GM06990 (cell line): ENCODE data around the gene SUZ12.
"Not testable (repeated sequence)": the region's sequence is repeated elsewhere in the genome, so short reads cannot be mapped to it uniquely, and the experiment has no call there.

ENCODE experiments used
- DNase-seq: peaks from one replicate; pipeline ENCODE4 v3.0.0-alpha.2; 2011; ENCODE audit not compliant: insufficient read length; ENCODE audit errors: extremely low read depth
- H3K27me3 ChIP-seq: replicated peaks from 2 replicates; pipeline ENCODE4 v1.6.0; 2011; ENCODE audit warnings: low read length; ENCODE audit not compliant: control insufficient read depth, insufficient read depth
- H3K36me3 ChIP-seq: 2 replicates; pipeline ENCODE4 v1.5.1; 2011; ENCODE audit warnings: low read length; ENCODE audit not compliant: control insufficient read depth, insufficient read depth
- H3K4me3 ChIP-seq: replicated peaks from 2 replicates; pipeline ENCODE4 v1.5.1; 2011; ENCODE audit warnings: low read depth, mild to moderate bottlenecking, control low read depth, low read length
- TF ChIP-seq, protein P1 (sequence below): IDR thresholded peaks from 2 replicates; pipeline ENCODE4 v1.5.1; 2011; ENCODE audit warnings: low read length, control low read depth, mild to moderate bottlenecking, inconsistent platforms; ENCODE audit not compliant: insufficient read depth, poor library complexity, severe bottlenecking

Gene SUZ12

DNA sequence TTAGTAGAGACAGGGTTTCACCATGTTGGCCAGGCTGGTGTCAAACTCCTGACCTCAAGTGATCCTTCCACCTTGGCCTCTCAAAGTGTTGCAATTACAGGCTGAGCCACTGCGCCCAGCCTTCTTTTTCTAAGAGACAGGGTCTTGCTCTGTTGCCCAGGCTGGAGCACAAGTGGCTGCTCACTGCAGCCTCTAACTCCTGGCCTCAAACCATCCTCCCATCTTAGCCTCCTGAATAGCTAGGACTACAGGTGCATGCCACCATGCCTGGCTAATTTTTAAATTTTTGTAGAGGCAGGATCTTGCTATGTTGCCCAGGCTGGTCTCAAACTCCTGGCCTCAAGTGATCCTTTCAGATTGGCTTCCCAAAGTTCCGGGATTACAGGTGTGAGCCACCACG lies 15.1 kb downstream of the SUZ12 start:
- not testable (repeated sequence) for H3K27me3 ChIP-seq, H3K36me3 ChIP-seq, H3K4me3 ChIP-seq, DNase-seq

DNA sequence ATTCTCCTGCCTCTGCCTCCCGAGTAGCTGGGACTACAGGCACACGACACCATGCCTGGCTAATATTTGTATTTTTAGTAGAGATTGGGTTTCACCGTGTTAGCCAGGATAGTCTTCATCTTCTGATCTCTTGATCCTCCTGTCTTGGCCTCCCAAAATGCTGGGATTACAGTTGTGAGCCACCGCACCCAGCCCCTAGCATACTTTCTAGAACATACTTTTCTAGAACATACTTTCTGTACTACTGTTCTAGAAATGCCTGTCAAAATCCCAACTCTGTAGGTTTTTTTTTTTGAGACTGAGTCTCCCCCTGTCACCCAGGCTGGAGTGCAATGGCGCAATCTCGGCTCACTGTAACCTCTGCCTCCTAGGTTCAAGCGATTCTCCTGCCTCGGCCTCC lies 27.3 kb downstream of the SUZ12 start:
- H3K27me3 ChIP-seq, H3K4me3 ChIP-seq, H3K36me3 ChIP-seq, DNase-seq: not testable (repeated sequence)

DNA sequence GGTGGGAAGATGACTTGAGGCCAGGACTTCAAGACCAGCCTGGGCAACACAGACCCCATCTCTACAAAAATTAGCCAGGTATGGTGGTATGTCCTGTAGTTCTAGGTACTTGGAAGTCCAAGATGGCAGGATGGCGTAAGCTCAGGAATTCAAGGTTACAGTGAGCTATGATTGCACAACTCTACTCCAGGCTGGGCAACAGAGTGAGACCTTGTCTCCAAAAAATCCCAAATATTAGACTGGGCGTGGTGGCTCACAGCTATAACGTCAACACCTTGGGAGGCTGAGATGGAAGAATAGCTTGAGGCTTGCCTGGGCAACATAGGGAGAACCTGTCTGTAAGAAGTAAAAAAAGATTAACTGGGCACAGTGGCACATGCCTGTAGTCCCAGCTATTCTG lies 30.8 kb downstream of the SUZ12 start:
- Histone ChIP-seq H3K4me3 (no peak overlapping the region), H3K36me3 (peaks cover 2% of the 10 kb centered on the region), H3K27me3 (no peaks in the 10 kb centered on the region)
- TF ChIP-seq, protein P1, sequence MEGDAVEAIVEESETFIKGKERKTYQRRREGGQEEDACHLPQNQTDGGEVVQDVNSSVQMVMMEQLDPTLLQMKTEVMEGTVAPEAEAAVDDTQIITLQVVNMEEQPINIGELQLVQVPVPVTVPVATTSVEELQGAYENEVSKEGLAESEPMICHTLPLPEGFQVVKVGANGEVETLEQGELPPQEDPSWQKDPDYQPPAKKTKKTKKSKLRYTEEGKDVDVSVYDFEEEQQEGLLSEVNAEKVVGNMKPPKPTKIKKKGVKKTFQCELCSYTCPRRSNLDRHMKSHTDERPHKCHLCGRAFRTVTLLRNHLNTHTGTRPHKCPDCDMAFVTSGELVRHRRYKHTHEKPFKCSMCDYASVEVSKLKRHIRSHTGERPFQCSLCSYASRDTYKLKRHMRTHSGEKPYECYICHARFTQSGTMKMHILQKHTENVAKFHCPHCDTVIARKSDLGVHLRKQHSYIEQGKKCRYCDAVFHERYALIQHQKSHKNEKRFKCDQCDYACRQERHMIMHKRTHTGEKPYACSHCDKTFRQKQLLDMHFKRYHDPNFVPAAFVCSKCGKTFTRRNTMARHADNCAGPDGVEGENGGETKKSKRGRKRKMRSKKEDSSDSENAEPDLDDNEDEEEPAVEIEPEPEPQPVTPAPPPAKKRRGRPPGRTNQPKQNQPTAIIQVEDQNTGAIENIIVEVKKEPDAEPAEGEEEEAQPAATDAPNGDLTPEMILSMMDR: no peak
- no peak for DNase-seq

DNA sequence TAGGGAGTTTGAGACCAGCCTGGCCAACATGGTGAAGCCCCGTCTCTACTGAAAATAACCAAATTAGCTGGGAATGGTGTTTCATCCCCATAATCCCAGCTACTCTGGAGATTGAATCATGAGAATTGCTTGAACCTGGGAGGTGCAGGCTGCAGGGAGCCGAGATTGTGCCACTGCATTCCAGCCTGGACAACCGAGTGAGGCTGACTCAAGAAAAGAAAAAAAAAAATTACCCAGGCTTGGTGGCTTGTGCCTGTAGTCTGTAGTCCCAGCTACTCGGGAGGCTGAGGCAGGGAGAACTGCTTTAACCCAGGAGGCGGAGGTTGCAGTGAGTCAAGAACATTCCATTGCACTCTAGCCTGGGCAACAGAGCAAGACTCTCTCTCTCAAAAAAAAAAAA lies 33.6 kb downstream of the SUZ12 start:
- not testable (repeated sequence) for H3K4me3 ChIP-seq, H3K36me3 ChIP-seq, DNase-seq, H3K27me3 ChIP-seq

DNA sequence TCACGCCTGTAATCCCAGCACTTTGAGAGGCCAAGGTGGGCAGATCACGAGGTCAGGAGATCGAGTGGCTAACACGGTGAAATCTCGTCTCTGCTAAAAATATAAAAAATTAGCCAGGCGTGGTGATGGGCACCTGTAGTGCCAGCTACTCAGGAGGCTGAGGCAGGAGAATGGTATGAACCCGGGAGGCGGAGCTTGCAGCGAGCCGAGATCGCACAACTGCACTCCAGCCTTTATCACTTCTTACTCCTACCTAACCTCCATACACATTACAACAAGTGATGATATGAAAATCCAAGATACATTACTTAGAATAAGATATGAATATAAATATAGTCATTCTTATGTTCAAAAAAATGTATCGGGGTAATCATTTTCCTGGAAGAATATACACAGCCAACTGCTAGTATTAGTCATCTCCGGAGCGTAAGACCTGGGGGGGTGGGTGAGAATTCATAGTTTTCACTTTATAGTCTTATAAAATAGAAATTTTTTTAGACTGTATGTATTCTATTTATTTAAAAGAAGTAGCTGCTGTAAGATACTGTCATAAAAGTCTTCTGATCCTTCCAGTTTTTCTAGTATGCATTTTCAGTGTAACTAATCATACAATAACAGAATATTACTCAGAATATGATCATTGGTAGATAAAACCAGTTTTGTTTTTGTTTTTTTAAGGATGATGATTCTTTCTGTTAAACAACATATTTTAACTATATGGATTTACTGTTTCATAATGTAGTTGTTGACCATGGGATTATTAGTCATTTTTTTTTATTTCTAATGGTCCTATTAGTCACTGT lies 37.7 kb downstream of the SUZ12 start:
- H3K4me3 ChIP-seq, H3K36me3 ChIP-seq, DNase-seq, H3K27me3 ChIP-seq: not testable (repeated sequence)

DNA sequence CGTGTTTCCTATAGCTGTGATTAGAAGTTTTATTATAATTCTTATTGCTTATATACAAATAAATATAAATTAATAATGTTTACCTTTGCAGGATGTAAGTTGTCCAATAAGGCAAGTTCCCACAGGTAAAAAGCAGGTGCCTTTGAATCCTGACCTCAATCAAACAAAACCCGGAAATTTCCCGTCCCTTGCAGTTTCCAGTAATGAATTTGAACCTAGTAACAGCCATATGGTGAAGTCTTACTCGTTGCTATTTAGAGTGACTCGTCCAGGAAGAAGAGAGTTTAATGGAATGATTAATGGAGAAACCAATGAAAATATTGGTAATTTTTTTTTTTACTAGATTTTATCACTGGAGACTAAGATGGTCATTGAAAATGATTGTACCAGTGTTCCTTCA lies 38.6 kb downstream of the SUZ12 start:
- not testable (repeated sequence) for H3K27me3 ChIP-seq, DNase-seq, H3K36me3 ChIP-seq, H3K4me3 ChIP-seq

DNA sequence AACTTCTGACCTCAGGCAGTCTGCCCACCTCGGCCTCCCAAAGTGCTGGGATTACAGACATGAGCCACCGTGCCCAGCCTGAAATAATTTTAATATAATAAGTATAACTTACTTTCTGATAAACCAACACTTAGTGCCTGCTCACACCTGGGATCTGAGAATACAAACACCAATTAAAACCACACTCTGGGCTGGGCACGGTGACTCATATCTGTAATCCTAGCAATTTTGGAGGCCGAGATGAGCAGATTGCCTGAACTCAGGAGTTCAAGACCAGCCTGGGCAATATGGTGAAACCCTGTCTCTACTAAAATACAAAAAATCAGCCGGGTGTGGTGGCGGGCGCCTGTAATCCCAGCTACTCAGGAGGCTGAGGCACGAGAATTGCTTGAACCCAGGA lies 55.0 kb downstream of the SUZ12 start:
- H3K4me3 ChIP-seq, H3K27me3 ChIP-seq, DNase-seq, H3K36me3 ChIP-seq: not testable (repeated sequence)

DNA sequence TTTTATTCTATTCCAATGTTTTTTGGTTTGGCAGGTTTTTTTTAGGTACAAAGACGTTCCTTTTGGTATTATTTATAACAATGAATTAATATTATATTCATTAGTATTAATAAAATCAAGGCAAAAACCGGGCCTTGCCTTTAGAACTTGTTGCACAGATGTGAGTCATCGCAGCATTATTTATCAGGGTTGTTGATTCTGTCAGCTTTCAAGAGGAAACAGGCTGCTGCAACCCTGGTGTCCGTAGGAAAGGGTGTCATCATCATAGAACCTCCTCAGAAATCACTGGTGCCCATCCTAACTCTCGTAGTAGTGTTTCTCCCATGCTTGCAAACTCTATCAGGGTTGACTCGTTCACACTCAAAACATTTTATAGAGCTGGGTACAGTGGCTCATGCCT lies 60.2 kb downstream of the SUZ12 start:
- TF ChIP-seq, protein P1: no peak
- H3K27me3 ChIP-seq: no peaks in the 10 kb centered on the region
- no peak overlapping the region for H3K4me3 ChIP-seq
- DNase-seq: no peak
- peaks cover 7% of the 10 kb centered on the region for H3K36me3 ChIP-seq

DNA sequence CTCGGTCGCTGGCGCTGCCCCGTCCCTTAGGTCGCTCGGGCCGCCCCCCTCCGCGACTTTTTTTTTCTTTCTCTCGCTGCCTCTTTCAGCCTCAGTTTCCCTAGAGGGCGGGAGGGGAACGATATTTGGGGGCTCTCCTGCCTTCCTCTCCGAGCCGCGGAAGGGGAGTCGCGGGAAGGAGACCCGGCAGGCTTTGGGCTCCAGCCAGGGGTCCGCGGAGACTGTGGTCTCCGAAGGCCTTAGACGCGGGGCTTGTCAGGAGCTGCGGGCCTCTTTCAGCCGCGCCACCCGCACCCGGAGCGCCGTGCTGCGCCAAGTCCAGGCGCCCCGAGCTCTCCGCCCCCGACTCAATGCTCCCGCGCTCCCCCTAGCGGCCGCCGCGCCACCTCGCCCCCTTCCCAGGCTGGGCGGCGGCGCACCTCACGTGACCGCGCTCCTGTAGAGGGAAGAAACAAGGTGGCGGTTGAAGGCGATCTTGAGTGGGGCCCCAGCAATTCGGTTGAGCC lies 70.2 kb downstream of the SUZ12 start, which contains the start of gene LRRC37B:
LRRC37B (plus strand) TSS at position 427 of the 506 bp plus-strand sequence. CDS start 14,010 bp downstream, outside the sequence.
- H3K27me3 ChIP-seq: no peaks in the 10 kb centered on the region
- peak; percentile 90 for DNase-seq
- TF ChIP-seq, protein P1: peak; percentile 83

More for the DNA sequence above, 70.2 kb downstream of the SUZ12 start, which contains the start of gene LRRC37B:
- Histone ChIP-seq H3K4me3 (peak within 1 kb of the TSS; percentile 96), H3K36me3 (no peaks in the 10 kb centered on the region)
